GM19463 (cell line): ENCODE measurements around the gene STARD5.

ENCODE experiments used
- ATAC-seq: cut with Tn5 transposase; IDR thresholded peaks from one replicate; pipeline ENCODE4 v1.9.1; 2021; ENCODE audit warnings: mild to moderate bottlenecking, moderate library complexity; ENCODE audit not compliant: unreplicated experiment

The STARD5 gene

DNA sequence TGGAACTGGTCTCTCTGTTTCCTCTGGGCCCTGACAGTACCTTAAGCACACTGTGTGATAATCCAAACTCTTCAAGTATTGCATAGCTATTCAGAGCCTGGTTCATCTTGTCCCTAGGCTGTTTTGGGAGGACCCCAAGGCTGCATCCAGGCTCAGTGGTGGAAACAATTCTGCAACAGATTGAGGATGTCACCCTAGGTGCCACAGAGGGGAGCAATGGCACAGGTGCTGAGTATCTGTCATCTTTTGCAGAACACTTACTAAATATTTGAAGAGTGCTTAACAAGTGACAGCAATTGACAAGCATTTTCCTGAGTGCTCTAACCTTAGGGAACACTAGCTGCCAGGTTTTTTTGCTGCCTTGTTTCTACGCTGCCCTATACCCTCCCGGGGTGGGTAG is 27.8 kb downstream of the STARD5 start:
- ATAC-seq, result no peak

DNA sequence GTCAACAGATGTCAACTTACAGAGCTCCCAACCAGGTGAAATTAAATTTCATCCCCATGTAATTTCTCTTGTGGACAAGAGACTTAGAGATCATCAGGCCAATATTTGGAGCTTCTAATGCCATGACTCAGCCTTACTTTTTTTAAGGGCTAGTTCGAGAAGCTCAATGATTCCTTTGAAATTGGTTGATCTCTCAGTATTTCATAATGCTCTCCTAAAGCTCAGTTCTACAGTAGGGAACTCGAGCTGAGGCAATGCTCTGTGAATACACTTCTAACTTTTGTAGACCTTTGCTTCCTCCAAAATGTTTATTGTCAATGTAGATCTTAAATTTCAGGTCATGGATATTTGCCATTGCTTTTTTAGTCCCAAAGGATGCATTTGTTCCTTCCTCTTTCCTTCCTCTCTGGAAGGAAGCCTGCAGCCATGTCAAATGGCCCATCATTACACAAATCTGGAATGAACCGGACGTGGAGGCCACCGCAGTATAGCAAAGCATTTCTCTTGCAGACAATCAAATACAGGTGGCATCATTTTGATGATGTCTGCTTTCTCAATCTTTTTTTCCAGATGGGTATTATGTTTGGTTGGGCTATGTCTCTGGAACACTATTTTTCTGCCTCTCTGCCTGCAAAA is 28.3 kb downstream of the STARD5 start:
- ATAC-seq, result no peak

DNA sequence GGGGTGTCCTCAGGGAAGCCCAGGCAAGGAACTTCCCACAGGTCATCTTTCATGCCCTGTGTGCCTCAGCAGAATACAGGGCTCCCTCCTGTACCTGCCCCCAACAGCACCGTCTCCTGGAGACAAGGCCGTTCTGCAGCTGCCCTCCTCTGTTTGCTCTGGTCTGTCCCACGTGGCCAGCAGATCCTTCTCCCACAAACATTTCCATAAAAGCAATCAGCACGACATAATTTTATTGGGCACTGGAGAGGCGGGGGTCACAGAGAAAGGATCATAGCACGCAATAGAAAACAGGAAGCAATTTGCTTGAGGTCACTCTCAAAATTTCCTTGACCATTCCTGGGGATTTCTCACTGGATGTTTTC is 29.4 kb downstream of the STARD5 start:
- ATAC-seq, result no peak

DNA sequence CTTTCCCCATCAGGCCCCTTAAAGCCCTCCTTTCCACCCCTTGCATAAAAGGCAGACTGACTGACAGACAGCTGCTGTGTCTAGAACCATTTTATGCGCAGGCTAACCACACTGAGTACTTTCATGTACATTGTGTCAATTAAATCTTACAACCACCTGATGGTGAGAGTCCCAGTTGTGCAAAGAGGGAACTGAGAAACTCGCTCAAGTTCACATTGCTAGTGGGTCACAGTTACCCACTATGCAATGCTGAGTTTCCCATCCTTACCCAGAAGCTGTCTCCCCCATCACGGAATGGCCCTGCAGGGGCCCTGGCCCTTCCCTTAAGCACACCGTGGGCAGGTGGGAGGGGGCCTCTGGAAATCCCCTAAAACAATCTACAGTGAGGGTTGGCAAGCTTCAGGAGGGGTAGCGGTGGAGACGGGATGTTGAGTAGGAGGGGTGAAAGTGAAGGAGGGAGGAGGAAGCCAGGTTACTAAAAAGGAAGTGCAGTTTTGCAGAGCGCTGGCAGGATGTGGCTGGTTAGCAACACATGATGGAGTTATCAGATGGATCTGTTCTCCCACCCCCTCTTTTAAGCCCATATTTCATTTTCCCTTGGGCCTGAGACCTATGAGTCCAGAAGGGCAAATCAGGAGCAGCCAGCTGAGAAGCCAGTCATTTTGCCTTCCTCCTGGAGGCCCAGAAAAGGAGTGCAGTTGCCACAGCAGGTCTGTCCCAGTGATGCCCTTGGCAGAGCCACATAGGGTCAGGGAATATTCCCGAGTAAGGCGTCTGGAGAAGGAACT is 30.0 kb downstream of the STARD5 start:
- ATAC-seq, result peak; percentile 60

DNA sequence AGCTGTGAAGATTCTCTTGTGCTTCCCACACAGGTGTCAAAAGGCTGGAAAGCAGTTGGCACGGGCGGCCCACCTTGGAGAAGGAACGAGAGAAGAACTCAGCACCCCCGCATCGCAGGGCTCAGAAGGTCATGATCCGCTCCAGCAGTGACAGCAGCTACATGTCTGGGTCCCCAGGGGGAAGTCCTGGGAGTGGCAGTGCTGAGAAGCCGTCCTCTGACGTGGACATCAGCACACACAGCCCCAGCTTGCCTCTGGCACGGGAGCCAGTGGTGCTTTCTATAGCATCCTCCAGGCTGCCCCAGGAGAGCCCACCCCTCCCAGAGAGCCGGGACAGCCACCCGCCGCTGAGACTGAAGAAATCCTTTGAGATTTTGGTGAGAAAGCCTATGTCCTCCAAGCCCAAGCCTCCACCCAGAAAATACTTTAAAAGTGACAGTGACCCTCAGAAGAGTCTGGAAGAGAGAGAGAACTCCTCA is 31.4 kb downstream of the STARD5 start:
- peak; percentile 27 for ATAC-seq

DNA sequence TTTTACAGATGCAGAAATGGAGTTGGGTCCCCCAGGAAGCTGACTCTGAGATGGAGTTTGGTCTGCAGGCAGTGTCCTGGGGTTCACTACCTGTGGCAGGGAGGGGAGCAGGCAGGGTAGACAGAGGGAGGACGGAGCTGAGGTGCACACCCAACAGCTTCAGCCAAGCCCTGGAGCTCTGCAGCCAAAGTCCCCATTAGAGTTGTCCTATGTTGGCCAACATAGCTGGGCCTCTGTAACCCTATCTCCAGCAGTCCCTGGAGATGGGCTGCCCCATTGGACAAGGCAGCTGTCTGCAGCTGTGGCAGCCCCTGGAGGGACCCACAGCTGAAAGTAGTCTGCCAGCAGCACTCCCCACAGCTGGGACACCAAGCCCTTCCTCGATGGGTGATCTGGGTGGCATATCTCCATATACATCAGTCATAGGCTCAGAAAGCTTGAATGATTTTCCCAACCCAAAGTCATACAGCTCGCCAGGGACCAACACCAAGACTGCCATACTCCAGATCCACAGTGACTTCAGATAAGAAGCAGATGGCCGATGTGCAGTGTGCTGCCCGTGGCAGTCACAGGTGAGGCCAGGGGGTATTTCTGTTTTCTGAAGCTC is 31.9 kb downstream of the STARD5 start:
- ATAC-seq, result no peak

DNA sequence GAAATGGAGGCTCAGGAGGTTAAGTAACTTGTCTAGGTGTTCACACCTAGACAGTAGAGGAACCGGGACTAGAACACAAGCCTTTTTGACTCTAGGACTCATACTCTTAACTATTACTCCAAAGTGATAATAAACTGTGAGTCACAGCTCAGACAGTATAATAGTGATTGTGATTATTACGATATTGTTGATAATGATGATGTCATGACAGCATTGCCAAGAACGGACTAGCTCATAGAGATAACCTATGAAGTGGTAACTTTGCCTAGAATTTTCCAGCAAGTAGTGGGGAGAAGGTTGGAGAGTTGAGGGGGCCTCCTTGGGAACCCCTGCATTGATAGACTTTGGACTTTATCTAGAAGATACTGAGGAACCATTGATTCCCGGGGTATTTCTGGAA is 34.0 kb downstream of the STARD5 start:
- ATAC-seq, result no peak

DNA sequence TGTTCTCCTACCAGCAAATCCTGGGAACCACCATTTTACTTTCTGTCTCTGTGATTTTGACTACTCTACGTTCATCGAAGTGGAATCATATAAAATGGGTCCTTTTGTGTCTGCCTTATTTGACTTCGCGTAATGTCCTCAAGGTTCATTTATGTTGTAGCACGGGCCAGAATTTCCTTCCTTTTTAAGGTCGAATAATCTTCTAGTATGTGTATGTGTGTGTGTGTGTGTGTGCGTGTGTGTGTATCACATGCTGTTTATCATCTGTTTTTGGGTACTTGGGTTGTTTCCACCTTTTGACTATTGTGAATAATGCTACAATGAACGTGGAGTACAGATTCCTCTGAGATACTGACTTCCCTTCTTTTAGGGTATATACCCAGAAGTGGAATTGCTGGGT is 35.3 kb downstream of the STARD5 start:
- ATAC-seq, result no peak

DNA sequence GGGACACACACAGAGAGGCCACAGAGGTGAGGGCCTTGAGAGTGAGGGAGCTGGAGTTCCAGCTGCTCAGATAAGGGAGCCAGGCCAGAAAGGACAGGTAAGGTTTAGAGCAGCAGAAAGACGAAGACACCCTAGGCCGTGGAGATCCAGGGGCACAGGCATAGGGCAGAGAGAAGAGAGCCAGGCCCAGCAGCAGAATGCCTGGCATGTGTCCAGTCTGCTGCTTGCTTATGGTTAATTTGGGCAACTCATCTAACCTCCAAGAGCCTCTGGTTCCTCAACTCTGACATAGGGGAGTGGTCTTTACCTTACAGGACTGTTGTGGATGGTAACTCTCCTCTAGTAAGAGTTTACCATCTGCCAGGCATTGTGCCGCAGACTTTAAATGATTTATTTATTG is 35.9 kb downstream of the STARD5 start:
- ATAC-seq, result no peak

DNA sequence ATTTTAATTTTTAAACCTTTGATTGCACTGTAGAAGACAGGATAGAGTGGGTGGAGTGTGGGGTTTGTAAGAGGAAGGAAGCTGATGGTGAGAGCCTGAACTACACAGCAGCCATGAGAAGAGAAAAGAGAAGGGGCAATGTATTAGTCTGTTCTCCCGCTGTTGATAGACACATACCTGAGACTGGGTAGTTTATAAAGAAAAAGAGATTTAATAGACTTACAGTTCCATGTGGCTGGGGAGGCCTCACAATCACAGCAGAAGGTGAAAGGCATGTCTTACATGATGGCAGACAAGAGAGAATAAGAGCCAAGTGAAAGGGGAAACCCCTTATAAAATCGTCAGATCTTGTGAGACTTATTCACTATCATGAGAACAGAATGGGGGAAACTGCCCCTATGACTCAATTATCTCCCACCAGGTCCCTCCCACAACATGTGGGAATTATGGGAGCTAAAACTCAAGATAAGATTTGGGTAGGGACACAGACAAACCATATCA is 37.3 kb downstream of the STARD5 start:
- no peak for ATAC-seq

DNA sequence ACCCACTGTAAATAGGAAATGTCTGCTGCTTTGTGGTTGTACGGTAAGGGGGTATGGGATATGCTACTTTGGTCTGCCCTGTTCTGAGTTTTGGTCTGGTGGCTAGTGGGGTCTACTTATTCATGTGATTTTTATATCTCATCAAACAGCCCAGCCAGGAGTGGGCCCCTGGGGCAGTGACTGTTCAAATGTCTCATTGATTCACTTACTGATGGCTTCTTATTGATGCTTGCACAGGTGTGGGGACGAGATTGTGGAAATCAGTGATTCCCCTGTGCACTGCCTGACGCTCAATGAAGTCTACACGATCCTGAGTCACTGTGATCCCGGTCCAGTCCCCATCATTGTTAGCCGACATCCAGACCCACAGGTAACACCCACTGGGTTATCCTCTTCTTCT is 38.5 kb downstream of the STARD5 start:
- no peak for ATAC-seq

DNA sequence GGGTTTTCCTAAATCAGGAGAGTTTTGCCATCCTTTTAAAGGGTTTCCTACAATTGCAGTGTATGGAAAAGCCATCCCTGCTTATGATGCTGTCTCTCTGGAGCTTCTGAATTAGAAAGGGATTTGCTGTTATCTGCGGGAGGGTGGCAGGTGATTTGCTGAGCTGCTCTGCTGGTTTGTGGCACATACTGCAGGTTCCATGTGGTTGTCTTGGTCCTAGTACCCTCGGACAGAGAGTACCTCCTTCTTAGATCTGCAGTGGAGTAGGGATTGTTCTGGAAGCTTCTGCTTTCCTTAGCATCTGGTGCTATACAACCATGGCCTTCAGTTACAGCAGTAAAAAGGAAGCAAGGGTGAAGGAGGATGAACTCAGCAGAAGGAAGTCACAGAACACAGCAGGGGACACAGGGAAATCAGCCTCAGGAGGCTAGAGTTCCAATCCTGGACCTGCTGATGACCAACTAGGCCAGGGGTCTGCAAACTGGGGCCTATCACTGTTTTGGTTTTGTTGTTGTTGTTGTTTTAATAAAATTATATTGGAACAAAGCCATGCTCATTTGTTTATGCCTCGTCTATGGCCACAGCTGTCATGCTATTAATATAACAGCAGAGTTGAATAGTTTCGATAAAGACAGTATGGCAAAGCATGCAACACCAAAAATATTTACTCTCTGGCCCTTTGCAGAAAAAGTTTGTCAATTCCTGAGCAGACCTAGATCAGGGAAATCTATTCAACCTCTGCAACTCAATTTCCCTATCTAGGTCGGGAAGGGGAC is 39.5 kb downstream of the STARD5 start:
- ATAC-seq, result no peak

DNA sequence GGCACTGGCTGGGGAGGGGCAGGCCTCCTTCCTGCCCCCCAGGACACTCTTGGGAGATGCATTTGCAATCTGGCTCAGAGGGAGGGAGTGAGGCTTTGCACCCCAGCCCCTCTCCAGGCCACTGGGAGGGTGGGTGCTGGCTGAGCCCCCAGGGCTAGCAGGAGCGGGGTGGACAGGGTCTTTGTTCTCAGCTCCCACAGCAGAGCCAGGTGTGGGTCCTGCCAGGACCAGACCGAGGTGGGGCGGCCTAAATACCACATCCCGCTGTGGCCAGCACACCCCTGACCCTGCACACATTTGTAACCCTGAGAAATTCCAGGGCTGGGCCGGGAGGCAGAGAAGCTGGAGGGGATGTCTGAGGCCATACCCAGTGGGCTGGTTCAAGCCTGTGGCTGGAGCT is 41.0 kb downstream of the STARD5 start:
- no peak for ATAC-seq

DNA sequence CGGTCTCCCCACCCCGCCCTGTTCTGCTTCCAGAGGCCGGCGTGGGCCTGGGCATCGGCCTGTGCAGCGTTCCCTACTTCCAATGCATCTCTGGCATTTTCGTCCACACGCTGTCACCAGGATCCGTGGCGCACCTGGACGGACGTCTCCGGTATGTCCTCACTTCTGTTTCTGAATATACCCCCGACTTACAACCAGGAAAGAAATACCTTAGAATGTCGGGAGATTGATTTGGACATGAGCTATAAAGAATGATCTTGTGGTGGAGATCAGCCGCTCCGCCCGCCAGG is 41.4 kb downstream of the STARD5 start:
- ATAC-seq, result no peak

DNA sequence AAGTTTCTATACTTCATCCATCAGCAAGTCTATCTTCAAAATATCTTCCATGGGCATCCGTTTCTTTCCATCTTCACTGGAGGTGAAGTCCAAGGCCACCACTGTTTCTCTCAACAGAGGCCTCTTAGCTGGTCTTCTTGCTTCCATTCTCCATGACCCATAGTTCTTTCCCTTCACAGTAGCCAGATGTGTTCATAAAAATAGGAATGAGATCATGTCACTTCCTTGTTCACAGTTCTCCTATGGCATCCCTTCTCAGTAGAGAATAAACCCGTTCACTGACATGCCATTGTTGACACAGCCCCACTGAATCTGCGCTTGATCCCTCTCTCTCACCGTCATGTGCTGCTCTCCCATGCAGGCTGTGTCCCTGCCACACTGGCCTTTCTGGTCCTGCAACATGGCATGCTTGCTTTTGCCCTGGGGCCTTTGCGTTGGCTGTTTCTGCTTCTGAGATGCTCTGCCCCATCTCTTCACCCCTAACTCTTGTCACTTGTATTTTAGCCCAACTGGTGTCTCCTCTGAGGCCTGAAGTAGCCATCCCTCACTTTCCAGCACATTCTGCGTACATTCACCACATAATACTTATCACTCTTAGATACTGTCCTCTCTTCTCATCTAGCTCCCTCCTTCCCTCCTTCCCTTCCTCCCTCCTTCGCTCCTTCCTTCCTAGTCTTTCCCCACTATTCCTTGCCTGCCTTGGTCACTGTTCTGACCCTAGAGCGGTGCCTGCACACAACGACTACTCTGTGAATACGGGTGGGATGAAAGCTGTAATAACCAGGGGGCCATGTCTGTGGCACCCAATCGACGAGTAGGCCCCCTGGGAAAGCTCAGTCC is 42.0 kb downstream of the STARD5 start:
- no peak for ATAC-seq

DNA sequence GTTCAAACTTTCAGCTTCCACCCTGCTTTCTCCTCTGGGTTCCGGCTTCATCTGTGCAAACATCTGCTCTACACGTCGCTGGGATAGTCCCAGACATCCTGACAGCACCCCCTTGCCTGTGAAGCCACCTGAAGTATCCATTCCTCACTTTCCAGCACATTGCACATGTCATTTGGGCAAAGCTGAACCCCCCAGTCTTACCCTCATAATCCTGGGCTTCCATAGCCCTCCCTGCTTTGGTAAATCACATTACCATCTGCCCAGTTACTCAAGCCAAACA is 42.5 kb downstream of the STARD5 start:
- no peak for ATAC-seq

DNA sequence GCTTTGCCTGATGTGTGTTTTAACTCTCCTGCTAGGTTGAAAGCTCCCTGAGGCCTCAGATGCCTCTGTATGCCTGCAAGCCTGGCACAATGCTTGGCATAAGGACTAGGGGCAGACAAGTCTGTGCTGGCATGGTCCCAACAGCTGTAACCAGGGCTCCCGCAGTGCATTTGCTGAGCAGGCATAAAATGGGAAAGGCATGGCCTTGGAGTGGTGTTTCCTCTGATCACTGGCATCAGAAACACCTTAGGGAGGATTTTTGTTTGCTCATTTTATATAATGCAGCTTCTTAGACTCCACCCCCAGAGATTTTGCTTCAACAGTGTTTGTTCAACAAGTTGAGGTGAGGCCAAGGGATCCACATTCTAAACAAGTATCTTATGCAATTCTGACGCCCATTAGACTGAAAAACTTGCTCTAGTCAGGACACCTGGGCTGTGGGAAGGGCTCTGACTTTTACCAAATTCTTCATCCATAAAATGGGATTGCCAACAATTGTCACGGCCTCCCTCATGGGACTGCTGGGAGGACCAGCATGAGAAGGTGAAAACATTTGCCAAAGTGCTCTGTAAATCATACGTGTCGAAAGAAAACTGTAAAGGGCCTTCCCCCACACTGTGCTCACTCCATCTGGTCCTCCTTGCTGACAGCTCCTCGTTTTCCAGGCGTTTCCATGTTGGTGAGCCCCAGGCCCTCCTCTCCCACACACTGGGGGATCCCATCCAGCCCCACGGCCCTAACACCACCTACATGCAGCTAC is 43.1 kb downstream of the STARD5 start:
- ATAC-seq, result no peak

DNA sequence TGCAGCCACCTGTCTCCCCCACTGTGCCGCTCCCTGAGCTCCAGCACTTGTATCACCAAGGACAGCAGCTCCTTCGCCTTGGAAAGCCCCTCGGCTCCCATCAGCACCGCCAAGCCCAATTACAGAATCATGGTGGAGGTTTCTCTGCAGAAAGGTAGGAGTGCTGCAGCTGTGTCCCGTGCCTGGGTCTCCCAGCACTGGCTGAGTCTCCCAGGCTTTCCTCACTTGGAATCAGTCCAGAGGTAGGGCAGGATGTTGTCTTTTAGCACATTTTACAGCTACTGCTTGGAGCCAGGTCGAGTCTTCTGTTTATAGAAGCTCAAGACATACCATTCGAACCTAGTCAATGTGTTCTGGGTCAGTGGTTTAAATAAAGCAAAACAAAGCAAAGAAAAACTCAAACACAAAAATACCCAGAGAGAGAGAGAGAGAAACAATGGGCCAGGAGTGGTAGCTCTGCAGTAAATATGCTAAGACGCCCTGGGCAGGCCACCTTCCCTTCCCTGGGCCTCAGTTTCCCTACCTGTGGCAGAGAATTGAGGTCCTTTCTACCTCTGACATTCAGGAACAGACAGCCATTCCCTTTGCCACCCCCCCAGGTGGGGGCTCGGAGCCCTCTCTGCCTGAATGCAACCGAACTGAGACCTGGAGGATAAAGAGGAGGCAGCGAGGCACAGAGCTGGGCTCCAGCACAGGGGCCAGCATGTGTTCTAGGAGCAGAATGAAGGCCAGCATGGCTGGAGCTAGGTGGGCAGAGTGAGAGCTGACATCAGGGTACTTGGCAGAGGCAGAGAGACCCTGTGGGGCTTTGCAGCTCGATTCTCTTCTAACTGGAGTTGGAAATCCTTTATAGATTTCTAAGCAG is 44.1 kb downstream of the STARD5 start:
- no peak for ATAC-seq
